Measurements from ENCODE around the gene ARID3A.

ARID3A gene

GRCh38 chr19:892243-892893, 33.5 kb upstream of the ARID3A start:
- no peak for DNase-seq

- peak; percentile 83 for DNase-seq
These were observed 32.7 kb upstream of the ARID3A start, which contains the start of the genes MED16 and RNU6-9 for GRCh38 chr19:892894-893689. Gene MED16, minus strand, starts transcription at chr19:893187. Its CDS starts 2,056 bp downstream, at chr19:891131. Gene RNU6-9, plus strand, starts transcription at chr19:893484.

- no peak for DNase-seq
These were observed 29.4 kb upstream of the ARID3A start for GRCh38 chr19:896434-896833.

GRCh38 chr19:896999-897398, 28.8 kb upstream of the ARID3A start:
- no peak for DNase-seq

GRCh38 chr19:897442-898039, 28.3 kb upstream of the ARID3A start:
- no peak for DNase-seq

- DNase-seq: no peak
These were observed 27.2 kb upstream of the ARID3A start for GRCh38 chr19:898663-899062.

- no peak for DNase-seq
These were observed 26.3 kb upstream of the ARID3A start for GRCh38 chr19:899336-900042.

- DNase-seq: no peak
These were observed 25.9 kb upstream of the ARID3A start for GRCh38 chr19:900043-900301.

GRCh38 chr19:900302-901111, 25.3 kb upstream of the ARID3A start:
- DNase-seq: no peak

- no peak for DNase-seq
These were observed 24.4 kb upstream of the ARID3A start for GRCh38 chr19:901216-902092.

- no peak for DNase-seq
These were observed 23.8 kb upstream of the ARID3A start for GRCh38 chr19:902093-902370.

- no peak for DNase-seq
These were observed 23.2 kb upstream of the ARID3A start for GRCh38 chr19:902446-903226.

- no peak for DNase-seq
These were observed 22.5 kb upstream of the ARID3A start for GRCh38 chr19:903266-903797.

- no peak for DNase-seq
These were observed 21.3 kb upstream of the ARID3A start for GRCh38 chr19:904545-904944.

GRCh38 chr19:906480-906879, 19.4 kb upstream of the ARID3A start:
- no peak for DNase-seq

GRCh38 chr19:907183-907853, 18.5 kb upstream of the ARID3A start:
- DNase-seq: no peak

GRCh38 chr19:911197-912033, 14.4 kb upstream of the ARID3A start:
- DNase-seq: no peak

GRCh38 chr19:912181-913079, 13.4 kb upstream of the ARID3A start:
- peak; percentile 15 for DNase-seq
